ENCODE results near the gene ABCC1. TPM values are rescaled to one million over a fixed set of nuclear protein-coding genes. Genes with fewer than 3 reads are reported as not detected.

ABCC1 gene
- polyA plus RNA-seq, 3 donors, result 1.4 to 23.6 (median 3.0) TPM

DNA sequence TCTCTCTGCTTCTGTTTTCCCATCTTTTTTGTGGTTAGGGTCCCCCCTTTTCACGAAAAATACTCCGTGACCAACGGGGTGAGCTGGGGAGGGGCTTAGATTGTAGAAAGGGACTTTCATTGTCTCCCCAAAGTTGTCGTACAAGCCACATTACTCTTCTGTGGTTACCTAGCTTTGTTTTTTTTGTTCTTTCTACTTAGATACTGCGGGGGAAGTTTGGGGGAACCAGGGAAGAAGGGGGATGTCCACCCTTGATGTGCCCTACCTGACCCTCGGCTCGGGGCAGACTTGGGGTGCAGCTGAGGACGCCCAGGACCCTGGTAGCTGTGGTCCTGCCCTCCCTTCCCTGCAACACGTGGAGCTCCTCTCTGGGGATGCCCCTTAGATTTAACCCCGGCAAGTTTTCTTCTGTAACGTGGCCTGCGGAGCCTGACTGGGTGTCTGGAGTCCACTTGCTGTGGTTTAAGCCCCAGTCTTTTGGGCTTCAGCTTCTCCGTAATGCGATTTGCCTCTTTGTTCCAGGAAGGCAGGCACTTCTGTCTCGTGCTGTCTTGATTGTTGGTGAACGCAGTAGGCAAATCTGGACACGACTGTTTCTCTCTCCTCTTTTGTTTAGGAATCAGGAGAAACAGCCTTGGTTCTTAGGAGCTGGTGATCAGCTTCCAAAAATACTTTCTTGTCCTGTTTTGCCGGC lies 892 bp downstream of the ABCC1 start:
- no peaks in the 10 kb centered on the region for H3K27me3 ChIP-seq (ENCODE audit: control insufficient read depth in 2 of 2, insufficient read depth in 2 of 2, low read length in 2 of 2)
- under 1% methylated on average over 13 of the region's 18 CpGs for WGBS (ENCODE audit: insufficient coverage)
- intact Hi-C loops (cut with micrococcal nuclease), result loop anchor here in 1 of 2 donors (5.0 kb wide), 1 partner anchor 63 kb away; the partner anchor contains the start of gene CEP20
- peak overlapping the region; percentile 89 to 98 for H3K4me3 Mint-ChIP-seq
- no peaks in the 10 kb centered on the region for H3K36me3 ChIP-seq (replicated peaks in 1 of 2; ENCODE audit: control insufficient read depth in 1 of 2, insufficient read depth in 2 of 2, low read length in 2 of 2)
- H3K9me3 ChIP-seq (replicated peaks in 1 of 2; ENCODE audit: control insufficient read depth in 1 of 2, insufficient read depth in 1 of 2, low read length in 2 of 2), result no peaks in the 10 kb centered on the region
- peak overlapping the region; percentile 26 to 86 for H3K27ac ChIP-seq (ENCODE audit: low read depth in 1 of 2, low read length in 2 of 2)
- peaks cover 51% of the 10 kb centered on the region for H4K20me1 ChIP-seq (ENCODE audit: insufficient read depth, low read length)
- peak overlapping the region; percentile 86 for H3K9ac ChIP-seq (ENCODE audit: insufficient read depth, low read length, poor library complexity, severe bottlenecking)
- H2AFZ ChIP-seq (ENCODE audit: insufficient read depth, low read depth, low read length, poor library complexity, severe bottlenecking), result peak overlapping the region; percentile 84
- peaks cover 0 to 2% (median 0%) of the 10 kb centered on the region in 7 donors for H3K9me3 Mint-ChIP-seq
- peak overlapping the region; percentile 75 for H3K4me2 ChIP-seq (replicated peaks; ENCODE audit: extremely low read depth, low read length, poor library complexity, severe bottlenecking)
- DNase-seq, result peak in 1 of 3 donors; percentile 22
- TF ChIP-seq, protein P1, sequence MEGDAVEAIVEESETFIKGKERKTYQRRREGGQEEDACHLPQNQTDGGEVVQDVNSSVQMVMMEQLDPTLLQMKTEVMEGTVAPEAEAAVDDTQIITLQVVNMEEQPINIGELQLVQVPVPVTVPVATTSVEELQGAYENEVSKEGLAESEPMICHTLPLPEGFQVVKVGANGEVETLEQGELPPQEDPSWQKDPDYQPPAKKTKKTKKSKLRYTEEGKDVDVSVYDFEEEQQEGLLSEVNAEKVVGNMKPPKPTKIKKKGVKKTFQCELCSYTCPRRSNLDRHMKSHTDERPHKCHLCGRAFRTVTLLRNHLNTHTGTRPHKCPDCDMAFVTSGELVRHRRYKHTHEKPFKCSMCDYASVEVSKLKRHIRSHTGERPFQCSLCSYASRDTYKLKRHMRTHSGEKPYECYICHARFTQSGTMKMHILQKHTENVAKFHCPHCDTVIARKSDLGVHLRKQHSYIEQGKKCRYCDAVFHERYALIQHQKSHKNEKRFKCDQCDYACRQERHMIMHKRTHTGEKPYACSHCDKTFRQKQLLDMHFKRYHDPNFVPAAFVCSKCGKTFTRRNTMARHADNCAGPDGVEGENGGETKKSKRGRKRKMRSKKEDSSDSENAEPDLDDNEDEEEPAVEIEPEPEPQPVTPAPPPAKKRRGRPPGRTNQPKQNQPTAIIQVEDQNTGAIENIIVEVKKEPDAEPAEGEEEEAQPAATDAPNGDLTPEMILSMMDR (IDR thresholded peaks at IDR 0.05), result no peak
- H3K27me3 Mint-ChIP-seq (ENCODE audit: low read depth in 3 of 3), result peaks cover 0 to 6% (median 2%) of the 10 kb centered on the region in 3 donors
- H3K36me3 Mint-ChIP-seq, result no peaks in the 10 kb centered on the region
- peak overlapping the region; percentile 76 to 89 (median 82) for H3K27ac Mint-ChIP-seq
- H3K79me2 ChIP-seq (ENCODE audit: insufficient read depth, low read length), result peaks cover 62% of the 10 kb centered on the region
- peaks cover 55 to 57% of the 10 kb centered on the region in 2 donors for H3K4me1 ChIP-seq (ENCODE audit: control insufficient read depth in 1 of 2, insufficient read depth in 2 of 2, low read length in 2 of 2)
- H3K4me3 ChIP-seq (replicated peaks in 1 of 3; ENCODE audit: low read depth in 2 of 3, low read length in 3 of 3), result peak overlapping the region; percentile 57 to 84 (median 81)
- peaks cover 54% of the 10 kb centered on the region for H3K4me1 Mint-ChIP-seq

DNA sequence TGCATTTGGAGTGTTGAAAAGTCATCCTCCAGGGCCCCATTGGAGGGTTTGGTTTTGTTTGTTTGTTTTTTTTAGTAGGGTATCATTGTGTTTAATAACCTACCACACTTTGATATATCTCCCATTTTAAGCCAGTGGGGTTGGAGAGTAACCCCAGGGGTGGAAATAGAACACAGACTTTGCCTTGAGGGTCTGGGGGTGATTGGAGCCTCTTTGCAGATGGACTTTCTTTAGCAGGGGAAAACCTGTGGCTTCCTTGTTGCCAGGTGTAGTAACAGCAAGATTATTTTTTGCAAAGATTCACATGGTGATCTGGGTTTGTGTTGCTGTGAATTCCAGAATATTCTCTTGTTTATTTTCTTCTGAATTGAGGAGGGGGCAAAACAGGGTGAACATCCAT lies 1.5 kb downstream of the ABCC1 start:
- Histone ChIP-seq H3K9me3 (replicated peaks in 1 of 2; ENCODE audit: control insufficient read depth in 1 of 2, insufficient read depth in 1 of 2, low read length in 2 of 2) (no peaks in the 10 kb centered on the region), H3K27me3 (ENCODE audit: control insufficient read depth in 2 of 2, insufficient read depth in 2 of 2, low read length in 2 of 2) (no peaks in the 10 kb centered on the region), H2AFZ (ENCODE audit: insufficient read depth, low read depth, low read length, poor library complexity, severe bottlenecking) (peak overlapping the region; percentile 84), H3K4me2 (replicated peaks; ENCODE audit: extremely low read depth, low read length, poor library complexity, severe bottlenecking) (peak overlapping the region; percentile 75), H4K20me1 (ENCODE audit: insufficient read depth, low read length) (peaks cover 57% of the 10 kb centered on the region), H3K27ac (ENCODE audit: low read depth in 1 of 2, low read length in 2 of 2) (peak overlapping the region in 1 of 2 donors; percentile 86), H3K4me3 (replicated peaks in 1 of 3; ENCODE audit: low read depth in 2 of 3, low read length in 3 of 3) (peak overlapping the region; percentile 57 to 84 (median 81)), H3K9ac (ENCODE audit: insufficient read depth, low read length, poor library complexity, severe bottlenecking) (peak overlapping the region; percentile 86), H3K36me3 (replicated peaks in 1 of 2; ENCODE audit: control insufficient read depth in 1 of 2, insufficient read depth in 2 of 2, low read length in 2 of 2) (no peaks in the 10 kb centered on the region), H3K4me1 (ENCODE audit: control insufficient read depth in 1 of 2, insufficient read depth in 2 of 2, low read length in 2 of 2) (peaks cover 56 to 59% of the 10 kb centered on the region in 2 donors), H3K79me2 (ENCODE audit: insufficient read depth, low read length) (peaks cover 68% of the 10 kb centered on the region)
- Mint-ChIP-seq H3K4me3 (peak overlapping the region; percentile 89 to 98), H3K27me3 (ENCODE audit: low read depth in 3 of 3) (peaks cover 0 to 6% (median 2%) of the 10 kb centered on the region in 3 donors), H3K27ac (peak overlapping the region in 5 of 7 donors; percentile 33 to 88 (median 58)), H3K4me1 (peaks cover 57% of the 10 kb centered on the region), H3K36me3 (peaks cover 0 to 3% of the 10 kb centered on the region in 2 donors), H3K9me3 (peaks cover 0 to 2% (median 0%) of the 10 kb centered on the region in 7 donors)
- DNase-seq, result no peak
- intact Hi-C loops (cut with micrococcal nuclease), result loop anchor here in 1 of 2 donors (5.0 kb wide), 1 partner anchor 64 kb away; the partner anchor contains the start of gene CEP20
- TF ChIP-seq, protein P1 (IDR thresholded peaks at IDR 0.05), result no peak
